Measurements from ENCODE around the gene EFCAB9.
A peak's percentile ranks its signal among the peaks of the same experiment; 100 is the strongest.

Gene EFCAB9

DNA sequence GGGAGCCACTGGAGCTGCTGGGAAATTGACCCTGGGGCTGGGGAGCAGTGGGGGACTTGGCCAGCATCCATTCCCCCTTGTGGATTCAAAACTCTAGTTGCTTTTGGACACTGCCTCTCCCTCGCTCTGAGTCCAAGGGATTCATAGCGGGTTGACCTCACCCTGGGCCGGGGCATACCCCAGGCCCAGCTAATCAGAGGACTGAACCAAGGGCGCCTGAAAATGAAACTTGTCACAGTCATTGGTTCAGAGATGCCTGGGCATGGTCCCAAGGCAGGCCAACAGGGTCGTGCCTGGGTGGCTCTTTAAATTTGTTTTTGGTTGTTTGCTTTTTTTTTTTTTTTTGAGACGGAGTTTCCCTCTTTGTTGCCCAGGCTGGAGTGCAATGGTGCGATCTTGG is 28.5 kb upstream of the EFCAB9 start:
- DNase-seq (ENCODE audit: low read depth, low spot score): no peak

DNA sequence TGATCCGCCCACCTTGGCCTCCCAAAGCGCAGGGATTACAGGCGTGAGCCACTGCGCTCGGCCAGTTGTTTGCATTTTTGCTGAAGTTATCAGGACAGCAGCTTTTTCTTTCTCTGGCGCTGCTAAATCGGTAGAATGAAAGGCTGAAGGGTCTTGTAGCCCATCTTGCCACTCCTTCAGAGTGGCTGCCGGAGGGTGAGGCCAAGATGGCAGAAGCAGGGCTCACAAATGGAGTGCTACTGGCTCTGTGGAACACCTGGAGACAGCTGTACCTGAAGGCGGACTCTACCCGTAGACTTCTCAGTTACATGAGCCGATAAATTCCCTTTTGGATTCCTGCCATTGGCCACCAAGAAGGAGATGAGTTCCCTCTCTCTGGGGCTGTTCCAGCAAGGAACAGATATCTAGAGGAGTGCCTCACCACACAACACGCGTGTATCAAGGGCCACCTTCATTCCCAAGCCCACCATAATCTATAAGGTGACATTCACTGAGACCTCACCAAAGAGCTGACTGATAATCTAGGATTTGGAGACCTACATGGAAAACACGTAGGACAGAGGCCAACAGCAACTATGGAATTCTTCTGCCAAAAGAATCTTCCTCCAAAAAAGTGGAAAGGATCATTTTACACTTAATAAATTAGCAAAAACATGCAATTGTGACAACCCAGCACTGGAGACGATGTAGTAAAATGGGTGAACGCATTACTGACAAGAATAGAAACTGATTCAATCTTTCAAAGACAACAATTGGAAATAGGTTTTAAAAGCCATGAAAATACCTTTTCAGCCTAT is 27.7 kb upstream of the EFCAB9 start:
- no peak for DNase-seq (ENCODE audit: low read depth, low spot score)

DNA sequence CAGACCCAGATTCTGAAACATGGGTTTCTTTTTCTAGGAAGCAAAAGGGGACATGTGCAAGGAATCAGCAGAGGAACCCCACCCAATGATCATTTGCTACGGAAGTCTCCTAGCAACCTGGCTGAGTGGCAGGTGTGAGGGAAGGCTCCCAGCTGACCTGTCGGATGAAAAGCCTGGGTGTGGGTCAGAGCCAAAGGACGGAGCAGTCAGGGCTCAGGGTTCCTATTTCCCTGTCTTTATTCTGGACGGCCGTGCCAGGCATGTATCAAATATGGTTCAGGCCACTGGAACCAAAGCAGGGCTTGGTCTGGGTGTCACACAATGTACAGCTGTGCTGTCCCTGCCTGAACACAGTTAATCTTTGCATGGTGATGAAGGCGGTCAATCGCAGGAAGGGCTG is 26.1 kb upstream of the EFCAB9 start:
- no peak for DNase-seq (ENCODE audit: low read depth, low spot score)

DNA sequence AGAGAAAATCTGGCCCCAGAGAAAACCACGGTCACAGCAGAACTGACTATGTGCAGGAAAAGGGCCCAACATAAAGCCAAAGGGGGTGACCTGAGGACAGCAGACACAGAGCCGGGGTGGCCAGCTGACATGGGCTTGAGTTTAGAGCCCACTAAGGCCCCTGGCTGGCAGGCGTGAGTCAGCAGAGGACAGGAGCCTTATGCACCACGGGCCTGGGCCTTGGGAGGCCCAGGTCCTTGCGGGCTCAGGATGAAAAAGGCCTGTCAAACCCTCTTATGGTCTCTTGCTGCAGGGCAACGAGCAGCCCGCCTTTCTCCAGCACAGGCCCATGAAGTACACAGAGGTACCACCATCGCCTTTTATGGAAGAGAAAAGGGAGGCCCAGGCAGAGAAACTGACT is 25.7 kb upstream of the EFCAB9 start:
- no peak for DNase-seq (ENCODE audit: low read depth, low spot score)

DNA sequence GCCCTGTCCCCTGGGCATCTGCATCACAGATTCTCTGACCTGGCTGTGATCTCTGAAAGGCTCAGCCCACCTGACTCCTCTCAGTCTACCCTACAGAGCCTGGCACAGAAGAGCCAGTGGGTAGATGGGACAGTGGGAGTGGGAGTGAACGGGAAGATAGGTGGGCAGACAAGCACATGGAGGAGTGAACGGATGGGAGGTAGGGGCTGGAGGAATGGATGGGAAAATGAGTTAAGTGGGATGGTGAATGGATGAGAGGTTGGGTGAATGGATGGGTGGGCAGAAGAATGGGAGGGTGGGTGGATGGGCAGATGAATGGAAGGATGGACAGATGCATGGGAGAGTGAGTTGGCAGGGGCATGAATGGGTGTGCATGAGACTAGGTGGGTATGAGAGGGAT is 24.8 kb upstream of the EFCAB9 start:
- no peak for DNase-seq (ENCODE audit: low read depth, low spot score)

DNA sequence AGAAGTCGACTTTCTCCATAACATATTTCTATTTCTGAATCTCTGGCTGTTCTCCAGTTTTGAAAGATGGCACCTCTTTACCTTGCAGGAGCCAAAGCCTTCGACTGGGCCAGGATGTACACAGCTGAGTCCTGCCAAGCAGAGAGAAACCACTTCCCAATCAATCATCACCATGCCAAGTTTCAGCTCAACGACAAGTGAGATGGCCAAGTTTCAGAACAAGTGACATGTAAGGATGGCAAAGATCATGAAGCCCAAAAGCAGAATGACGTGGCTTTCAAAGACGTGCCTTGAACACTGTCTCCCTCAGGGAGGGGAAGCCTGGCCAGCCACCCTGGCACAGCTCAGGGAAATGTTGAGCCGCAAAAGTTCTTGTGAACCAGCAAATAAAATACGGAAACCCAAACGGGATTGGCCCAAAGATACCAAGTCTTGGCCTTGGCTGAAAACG is 23.7 kb upstream of the EFCAB9 start:
- no peak for DNase-seq (ENCODE audit: low read depth, low spot score)

DNA sequence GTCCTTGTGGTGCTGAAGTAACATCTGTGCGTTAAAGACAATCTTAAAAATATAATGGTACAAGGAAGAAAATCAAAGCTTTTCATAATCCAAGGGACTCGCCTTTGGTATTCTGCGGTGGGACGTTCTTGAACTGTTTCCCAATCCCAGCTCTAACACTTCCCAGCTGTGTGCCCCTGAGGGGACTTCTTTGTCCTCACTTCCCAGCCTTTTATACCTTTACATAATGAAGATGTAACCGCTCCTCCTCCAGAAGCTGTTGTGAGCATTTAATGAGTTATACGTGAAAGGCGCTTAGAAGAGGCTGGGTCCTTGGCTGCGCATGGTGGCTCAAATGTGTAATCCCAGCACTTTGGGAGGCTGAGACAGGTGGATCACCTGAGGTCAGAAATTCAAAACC is 22.9 kb upstream of the EFCAB9 start:
- no peak for DNase-seq (ENCODE audit: low read depth, low spot score)

DNA sequence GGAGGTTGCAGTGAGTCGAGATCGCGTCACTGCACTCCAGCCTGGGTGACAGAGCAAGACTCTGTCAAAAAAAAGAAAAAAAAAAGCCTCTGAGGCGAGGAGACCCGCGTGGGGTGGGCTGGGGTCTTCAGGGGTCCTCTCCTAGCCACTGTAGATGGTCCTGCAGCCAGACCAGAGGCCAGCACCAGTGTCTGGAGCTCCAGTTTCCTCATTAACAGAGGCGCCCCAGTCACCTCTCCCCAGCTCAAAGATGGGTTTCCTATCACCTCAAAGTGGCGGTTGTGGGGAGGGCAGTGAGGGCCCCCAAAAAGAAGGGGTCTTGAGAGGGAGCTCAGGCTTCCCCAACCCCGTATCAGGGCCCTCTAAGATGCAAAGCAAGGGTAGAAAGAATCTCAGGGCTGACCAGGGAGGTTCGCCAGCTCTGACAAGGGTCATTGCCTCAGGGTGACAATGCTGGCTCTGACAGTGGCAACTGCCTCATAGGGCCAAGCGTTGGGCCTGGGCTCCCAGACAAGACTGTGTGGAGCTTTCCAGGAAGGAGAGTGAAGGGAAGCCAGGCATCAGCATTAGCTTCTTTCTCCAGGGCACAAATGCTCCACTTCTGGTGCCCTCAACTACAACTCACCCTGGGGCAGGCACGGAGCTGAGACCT is 20.9 kb upstream of the EFCAB9 start:
- DNase-seq (ENCODE audit: low read depth, low spot score): no peak

DNA sequence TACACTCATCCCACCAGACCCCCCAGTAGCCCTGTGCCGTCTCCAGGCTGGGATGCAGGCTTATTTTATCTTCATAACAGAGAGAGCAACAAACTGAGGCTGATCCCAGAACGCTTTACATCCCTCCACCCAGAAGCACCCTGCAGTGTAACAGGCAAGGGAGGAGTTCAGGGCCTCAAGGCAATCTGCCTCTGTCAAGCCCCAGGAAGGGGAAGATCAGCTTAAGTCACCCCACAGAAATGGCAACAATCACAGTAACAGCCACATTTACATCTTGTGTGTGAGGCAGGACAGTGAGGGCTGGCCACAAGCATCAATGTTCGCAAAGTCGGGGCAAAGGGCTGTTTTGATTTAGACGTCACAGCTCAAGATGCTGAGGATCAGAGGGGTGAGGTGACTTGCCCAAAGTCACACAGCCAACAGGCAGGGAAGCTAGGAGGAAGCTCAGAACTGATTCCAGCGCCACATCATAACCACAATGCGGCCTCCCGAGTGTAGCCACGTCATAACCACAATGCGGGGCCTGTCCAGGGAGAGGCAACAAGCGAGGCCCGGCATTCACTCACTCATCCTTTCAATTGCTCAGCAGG is 20.3 kb upstream of the EFCAB9 start:
- DNase-seq (ENCODE audit: low read depth, low spot score): peak; percentile 88

DNA sequence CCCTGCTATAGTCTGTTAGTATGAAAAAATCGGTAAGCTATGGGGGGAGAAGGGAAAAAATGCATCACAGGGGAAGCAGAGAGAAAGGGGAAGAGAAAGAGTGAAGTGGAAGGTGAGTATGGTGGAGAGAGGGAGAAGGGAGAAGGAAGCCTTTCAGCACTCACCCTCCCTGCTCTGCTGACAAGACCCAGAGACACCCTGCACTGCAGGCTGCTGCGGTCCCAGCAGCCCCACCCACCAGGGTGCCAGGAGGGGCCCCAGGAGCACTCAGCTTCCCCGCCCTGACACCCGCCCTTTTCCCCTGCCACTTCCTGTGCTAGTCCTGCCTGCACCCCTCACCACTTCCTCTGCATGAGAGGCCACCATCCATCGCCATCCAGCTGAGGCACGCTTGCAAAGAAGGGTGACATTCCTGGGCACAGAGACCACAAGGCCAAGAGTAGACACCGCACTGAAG is 18.7 kb upstream of the EFCAB9 start:
- no peak for DNase-seq (ENCODE audit: low read depth, low spot score)

DNA sequence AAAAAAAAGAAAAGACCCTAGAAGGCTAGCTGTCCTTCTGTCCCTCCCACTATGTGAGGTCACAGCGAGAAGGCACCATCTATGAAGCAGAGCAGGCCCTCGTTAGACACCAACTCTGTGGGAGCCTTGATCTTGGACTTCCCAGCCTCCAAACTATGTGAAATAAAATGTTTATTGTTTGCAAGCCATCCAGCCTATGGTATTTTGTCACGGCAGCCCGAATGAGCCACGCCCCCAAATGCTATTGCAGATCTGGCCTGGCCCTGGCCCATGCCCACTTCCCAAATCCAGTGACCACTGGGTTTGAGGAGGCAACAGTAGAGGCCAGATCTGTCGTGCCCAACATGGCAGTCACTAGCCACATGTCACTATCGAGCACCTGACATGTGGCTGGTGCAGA is 16.8 kb upstream of the EFCAB9 start:
- no peak for DNase-seq (ENCODE audit: low read depth, low spot score)

DNA sequence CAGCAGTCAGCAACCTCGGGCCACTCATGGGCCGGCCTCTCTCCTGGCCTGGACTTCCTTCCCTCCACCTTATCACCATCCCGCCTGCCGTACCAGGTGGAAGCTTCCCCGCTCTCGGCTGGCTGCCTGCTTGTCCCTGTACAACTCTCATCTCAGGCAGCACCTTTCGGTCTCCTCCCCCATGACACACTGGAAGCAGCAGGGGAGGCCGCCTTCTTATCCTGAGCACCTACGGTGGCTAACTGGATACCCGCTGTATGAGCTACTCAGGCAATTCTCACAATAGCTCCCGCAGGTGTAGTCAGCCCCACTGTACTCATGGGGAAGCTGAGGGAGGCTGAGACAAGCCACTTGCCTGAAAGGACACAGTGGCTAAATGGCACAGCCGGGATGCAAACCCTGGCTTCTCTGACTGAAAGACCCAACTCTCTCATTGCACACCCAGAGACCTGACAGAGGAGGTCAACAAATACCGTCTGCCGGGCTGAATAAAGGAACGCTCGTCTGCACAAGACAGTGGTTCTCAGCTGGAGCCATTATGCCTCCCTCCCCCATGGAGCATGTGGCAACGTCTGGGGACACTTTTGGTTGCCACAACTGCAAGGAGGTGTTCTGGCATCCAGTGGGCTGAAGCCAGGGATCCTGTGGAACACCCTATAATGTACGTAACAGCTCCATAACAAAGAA is 15.5 kb upstream of the EFCAB9 start:
- DNase-seq (ENCODE audit: low read depth, low spot score): no peak

DNA sequence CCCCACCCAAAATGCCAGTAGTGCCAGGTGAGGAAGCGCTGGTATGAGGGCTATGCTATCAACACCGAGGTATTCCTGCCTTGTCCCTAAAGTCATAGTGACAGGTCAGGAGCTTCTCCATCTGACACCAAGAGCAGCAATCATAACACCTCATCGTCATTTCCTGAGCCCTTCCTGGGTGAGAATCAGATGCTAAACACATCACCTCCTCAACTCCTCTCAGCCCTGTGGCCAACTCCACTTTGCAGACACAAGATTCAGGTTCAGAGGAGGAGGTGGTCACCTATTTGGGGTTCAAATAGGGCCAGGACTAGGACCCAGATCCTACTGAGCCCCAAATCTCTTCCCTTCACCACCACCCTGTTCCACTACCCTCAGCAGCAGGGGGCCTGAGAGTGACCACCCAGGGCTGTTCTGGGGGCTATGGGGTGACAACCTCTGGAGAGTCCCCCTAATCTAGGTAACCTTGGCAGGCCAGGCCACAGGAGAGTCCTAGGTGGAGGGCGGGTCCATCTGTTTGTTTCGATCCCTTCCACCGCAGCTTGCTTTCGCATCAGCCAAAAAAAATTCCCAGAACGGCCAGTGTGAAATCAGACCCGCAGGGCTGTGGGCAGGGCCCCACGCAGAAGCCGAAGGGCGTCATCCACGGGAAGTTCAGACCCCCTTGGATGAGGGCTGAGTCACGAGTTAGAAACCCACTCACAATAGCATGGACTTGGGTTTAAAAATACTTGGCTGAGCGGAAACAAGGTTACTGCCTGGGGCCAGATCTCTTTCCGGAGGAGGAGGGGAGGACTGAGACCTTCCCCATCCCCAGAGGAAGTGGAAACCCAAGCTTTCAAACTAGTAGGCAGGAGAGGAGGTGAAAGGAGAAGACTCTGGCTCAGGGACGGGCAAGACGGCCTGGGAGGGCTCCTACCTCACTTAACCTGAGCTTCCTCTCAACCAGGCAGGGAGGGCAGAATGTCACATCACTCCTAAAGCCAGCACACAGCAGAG is 14.7 kb upstream of the EFCAB9 start:
- DNase-seq (ENCODE audit: low read depth, low spot score): peak; percentile 58

DNA sequence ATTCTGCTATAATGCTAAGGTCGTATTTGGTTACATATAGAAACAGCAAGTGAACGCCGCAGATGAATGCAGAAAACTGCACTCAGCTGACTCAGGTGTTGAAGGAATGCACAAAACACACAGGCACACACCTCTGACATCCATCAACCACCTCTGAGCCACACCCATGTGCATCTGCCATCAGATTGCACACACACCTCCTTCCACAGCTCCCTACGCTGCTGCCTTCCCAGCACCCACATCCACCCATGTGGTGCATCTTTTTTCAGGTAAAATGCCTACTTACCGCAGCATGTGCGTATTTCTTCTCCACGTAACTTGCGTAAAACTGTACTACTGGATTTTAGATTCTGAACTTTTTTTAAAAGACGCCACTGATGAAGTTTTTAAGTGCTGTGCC is 13.0 kb upstream of the EFCAB9 start:
- no peak for DNase-seq (ENCODE audit: low read depth, low spot score)

DNA sequence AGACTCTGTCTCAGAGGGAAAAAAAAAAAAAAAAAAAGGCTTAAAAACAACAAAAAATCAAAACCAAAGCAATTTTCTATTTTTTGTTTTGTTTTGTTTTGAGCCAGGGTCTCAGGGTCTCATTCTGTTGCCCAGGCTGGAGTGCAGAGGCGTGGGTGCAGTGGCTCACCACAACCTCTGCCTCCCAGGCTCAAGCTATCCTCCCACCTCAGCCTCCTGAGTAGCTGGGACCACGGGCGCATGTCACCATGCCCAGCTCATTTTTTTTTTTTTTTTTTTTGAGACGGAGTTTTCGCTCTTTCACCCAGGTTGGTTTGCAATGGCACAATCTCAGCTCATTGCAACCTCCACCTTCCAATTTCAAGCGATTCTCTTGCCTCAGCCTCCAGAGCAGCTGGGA is 11.7 kb upstream of the EFCAB9 start:
- DNase-seq (ENCODE audit: low read depth, low spot score): no peak

DNA sequence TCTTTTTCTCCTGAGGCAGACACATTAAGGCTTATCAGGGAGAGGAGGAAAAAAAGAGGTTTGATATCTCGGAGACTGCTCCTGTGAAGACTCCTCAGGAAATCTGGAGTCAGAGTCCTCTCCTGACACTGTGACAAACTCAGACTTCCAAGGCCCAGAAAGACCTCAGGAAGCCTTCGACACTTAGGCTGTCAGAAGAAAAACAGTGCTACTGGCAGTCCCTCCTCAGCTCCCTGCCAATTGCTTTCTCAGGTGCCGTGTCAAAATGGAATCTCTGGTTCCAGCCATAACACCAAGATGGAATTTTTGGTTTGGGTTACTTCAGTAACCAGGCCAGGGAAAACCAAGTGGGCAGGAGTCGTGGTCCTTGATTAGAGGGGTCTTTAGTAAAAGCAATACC is 10.1 kb upstream of the EFCAB9 start:
- DNase-seq (ENCODE audit: low read depth, low spot score): no peak

DNA sequence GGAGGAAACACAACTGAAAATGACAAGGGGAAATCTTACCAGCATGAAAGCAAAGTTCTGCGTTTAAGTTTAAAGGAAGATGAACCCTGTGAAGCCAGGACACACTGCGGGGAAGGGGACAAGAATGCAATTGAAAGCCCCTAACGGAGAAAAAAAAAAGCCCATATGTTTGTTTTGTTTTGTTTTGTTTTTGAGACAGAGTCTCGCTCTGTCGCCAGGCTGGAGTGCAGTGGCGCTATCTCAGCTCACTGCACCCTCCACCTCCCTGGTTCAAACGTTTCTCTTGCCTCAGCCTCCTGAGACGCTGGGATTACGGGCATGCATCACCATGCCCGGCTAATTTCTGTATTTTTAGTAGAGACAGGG is 8.9 kb upstream of the EFCAB9 start:
- no peak for DNase-seq (ENCODE audit: low read depth, low spot score)

DNA sequence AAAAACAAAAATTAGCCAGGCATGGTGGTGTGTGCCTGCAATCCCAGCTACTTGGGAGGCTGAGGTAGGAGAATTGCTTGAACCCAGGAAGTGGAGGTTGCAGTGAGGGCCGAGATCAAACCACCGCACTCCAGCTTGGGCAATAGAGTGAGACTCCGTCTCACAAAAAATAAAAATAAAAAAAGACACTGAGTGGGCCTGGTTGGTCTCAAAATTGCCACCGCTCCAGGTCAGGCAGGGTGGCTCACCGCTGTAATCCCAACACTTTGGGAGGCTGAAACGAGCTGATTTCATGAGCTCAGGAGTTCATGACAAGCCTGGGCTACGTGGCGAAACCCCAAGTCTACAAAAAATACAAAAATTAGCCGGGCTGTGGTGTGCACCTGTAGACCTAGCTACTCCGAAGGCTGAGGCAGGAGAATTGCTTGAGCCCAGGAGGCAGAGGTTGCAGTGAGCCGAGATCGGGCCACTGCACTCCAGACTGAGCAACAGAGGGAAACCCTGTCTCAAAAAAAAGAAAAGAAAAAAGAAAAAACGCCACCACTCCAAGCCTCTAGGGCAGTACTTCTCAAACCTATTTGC is 7.8 kb upstream of the EFCAB9 start:
- DNase-seq (ENCODE audit: low read depth, low spot score): no peak

DNA sequence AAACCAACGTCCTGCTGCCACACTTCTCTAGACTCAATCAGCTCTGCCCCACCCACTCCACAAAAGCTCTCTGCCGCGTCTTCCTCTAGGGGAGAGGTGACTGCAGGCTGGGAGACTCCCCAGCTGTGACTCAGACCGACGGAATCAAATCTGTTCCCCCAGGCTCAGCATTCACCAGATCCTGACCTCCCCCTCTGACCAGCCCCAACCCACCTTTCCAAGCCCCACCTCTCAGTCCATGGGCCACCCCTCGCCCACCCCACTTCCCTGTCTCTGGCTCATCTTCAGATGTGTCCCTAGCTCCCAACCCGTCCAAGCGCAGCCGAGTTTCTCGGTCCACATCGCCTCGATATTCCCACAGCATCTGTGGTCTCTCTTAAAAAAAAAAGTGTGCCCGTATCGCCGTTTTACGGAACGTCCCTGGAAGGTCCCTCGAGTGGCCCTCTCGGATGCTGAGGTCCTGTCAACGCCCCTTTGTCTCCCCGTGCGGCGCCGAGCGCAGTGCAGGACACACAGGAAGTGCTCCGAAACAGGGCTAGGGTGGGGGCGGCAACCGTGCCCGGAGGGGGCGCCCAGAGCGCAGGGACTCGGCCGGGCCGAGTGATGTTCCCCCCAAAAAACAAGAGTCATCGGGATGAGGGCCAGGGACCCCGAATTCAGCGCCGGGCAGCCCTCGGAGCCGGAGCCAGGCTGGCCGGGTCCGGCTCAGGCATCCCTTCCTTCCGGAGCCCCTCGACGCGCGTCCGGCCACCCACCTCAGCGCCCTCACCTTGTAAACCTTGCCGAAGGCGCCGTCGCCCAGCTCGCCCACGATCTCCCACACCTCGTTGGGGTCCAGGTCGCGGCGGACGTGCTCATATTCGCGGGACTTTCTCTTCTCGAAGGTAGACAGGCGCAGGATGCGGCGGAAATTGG is 6.6 kb upstream of the EFCAB9 start:
- DNase-seq (ENCODE audit: low read depth, low spot score): peak; percentile 80
